Tibial nerve (tissue), 4 donors: Measurements from ENCODE around the gene CDK3. TPM values are rescaled to one million over a fixed set of nuclear protein-coding genes. Genes with fewer than 3 reads are reported as not detected.

ENCODE experiments used
- DNase-seq, 2 donors: peaks; one replicate each; pipeline ENCODE4 v3.0.0-alpha.2; 2019; ENCODE audit warnings: low spot score in 2 of 2
- H3K27ac ChIP-seq, 4 donors: fragments of 200-600 bp; sonication (generic) in 3 of 4; one replicate each; pipeline ENCODE4 v1.5.1; 2017 to 2019; ENCODE audit warnings: mild to moderate bottlenecking in 1 of 4
- H3K27me3 ChIP-seq, 2 donors: fragments of 200-600 bp; sonication (generic) in 1 of 2; one replicate each; pipeline versions ENCODE4 v1.5.1 to v1.6.0; 2017 to 2019
- H3K36me3 ChIP-seq, 3 donors: fragments of 200-600 bp; sonication (generic); one replicate each; pipeline ENCODE4 v1.5.1; 2018 to 2019
- H3K4me1 ChIP-seq, 4 donors: fragments of 200-600 bp; sonication (generic) in 3 of 4; one replicate each; pipeline ENCODE4 v1.5.1; 2017 to 2019
- H3K4me3 ChIP-seq, 4 donors: fragments of 200-600 bp; sonication (generic) in 3 of 4; one replicate each; pipeline ENCODE4 v1.5.1; 2017 to 2019; ENCODE audit warnings: mild to moderate bottlenecking in 1 of 4, moderate library complexity in 1 of 4
- H3K9me3 ChIP-seq, 4 donors: fragments of 200-600 bp; sonication (generic) in 3 of 4; one replicate each; pipeline ENCODE4 v1.5.1; 2017 to 2019
- CTCF ChIP-seq, 5 experiments: fragments of 200-600 bp in 3 of 5; fragments of 450-650 bp in 2 of 5; sonication (generic) in 3 of 5; IDR thresholded peaks; one replicate each; pipeline ENCODE4 v1.5.1; 2016 to 2019; ENCODE audit warnings: antibody characterized with exemption in 5 of 5, mild to moderate bottlenecking in 3 of 5, moderate library complexity in 2 of 5
- EP300 ChIP-seq, 2 donors: sonication (generic); formaldehyde crosslinking; IDR thresholded peaks; one replicate each; pipeline ENCODE4 v1.6.1; 2017; ENCODE audit warnings: antibody characterized with exemption in 2 of 2, mild to moderate bottlenecking in 1 of 2
- POLR2A ChIP-seq, 2 donors: fragments of 450-650 bp; IDR thresholded peaks; one replicate each; pipeline ENCODE4 v1.6.1; 2017; ENCODE audit warnings: antibody characterized with exemption in 2 of 2, mild to moderate bottlenecking in 2 of 2, moderate library complexity in 2 of 2
- WGBS, 2 donors: methylation state at CpG; one replicate each; pipeline ENCODE4 v1.1.5; 2018; 5-methylcytosine and 5-hydroxymethylcytosine counted together
- total RNA-seq, 4 donors: library from RNA; depleted of rRNA; stranded (reverse); fragments of >200 nt; gene quantifications; one replicate each; pipeline ENCODE4 v1.1.0, GENCODE V29; 2016

CDK3 gene
- total RNA-seq, 4 donors from 2014 or later, result 3.8 to 12.3 (median 5.9) TPM

- 89 to 90% methylated on average over 12 of the region's 12 CpGs for WGBS, 2 donors
- no peaks in the 10 kb centered on the region for H3K36me3 ChIP-seq
- peaks cover 0 to 26% of the 10 kb centered on the region in 2 donors for H3K27me3 ChIP-seq
- H3K4me3 ChIP-seq, result no peak overlapping the region
- DNase-seq, result no peak
- TF ChIP-seq CTCF (IDR thresholded peaks at IDR 0.05) (no peak), POLR2A (IDR thresholded peaks at IDR 0.05) (no peak), EP300 (IDR thresholded peaks at IDR 0.05) (no peak)
- peaks cover 0 to 3% (median 0%) of the 10 kb centered on the region in 4 donors for H3K4me1 ChIP-seq
- H3K27ac ChIP-seq, result no peak overlapping the region
- H3K9me3 ChIP-seq, result no peaks in the 10 kb centered on the region
These were observed 24.6 kb downstream of the CDK3 start for GRCh38 chr17:76025294-76025693.

- Histone ChIP-seq H3K4me1 (peaks cover 0 to 3% (median 0%) of the 10 kb centered on the region in 4 donors), H3K27ac (peak overlapping the region in 1 of 4 donors; percentile 19), H3K27me3 (peaks cover 0 to 17% of the 10 kb centered on the region in 2 donors), H3K4me3 (peak overlapping the region in 1 of 4 donors; percentile 15), H3K36me3 (no peaks in the 10 kb centered on the region), H3K9me3 (no peaks in the 10 kb centered on the region)
- TF ChIP-seq CTCF (IDR thresholded peaks at IDR 0.05) (no peak), POLR2A (IDR thresholded peaks at IDR 0.05) (no peak), EP300 (IDR thresholded peaks at IDR 0.05) (no peak)
- DNase-seq, result no peak
- 40 to 71% methylated on average over 1 to 2 of the region's 15 CpGs for WGBS, 2 donors
These were observed 26.1 kb downstream of the CDK3 start for GRCh38 chr17:76026714-76027158.

- Histone ChIP-seq H3K36me3 (no peaks in the 10 kb centered on the region), H3K4me3 (peak within 1 kb of the TSS in 1 of 4 donors; percentile 15), H3K9me3 (no peaks in the 10 kb centered on the region), H3K4me1 (peaks cover 0 to 3% (median 0%) of the 10 kb centered on the region in 4 donors), H3K27me3 (peaks cover 0 to 11% of the 10 kb centered on the region in 2 donors), H3K27ac (peak within 1 kb of the TSS in 1 of 4 donors; percentile 19)
- TF ChIP-seq POLR2A (IDR thresholded peaks at IDR 0.05) (no peak), CTCF (IDR thresholded peaks at IDR 0.05) (no peak), EP300 (IDR thresholded peaks at IDR 0.05) (no peak)
- DNase-seq, result no peak
- 72 to 78% methylated on average over 9 to 12 of the region's 24 CpGs for WGBS, 2 donors
These were observed 26.6 kb downstream of the CDK3 start, which contains the start of gene EVPL for GRCh38 chr17:76027159-76027839. Gene EVPL (minus strand): TSS chr17:76027306. CDS start chr17:76027198, 108 bp downstream.

DNA sequence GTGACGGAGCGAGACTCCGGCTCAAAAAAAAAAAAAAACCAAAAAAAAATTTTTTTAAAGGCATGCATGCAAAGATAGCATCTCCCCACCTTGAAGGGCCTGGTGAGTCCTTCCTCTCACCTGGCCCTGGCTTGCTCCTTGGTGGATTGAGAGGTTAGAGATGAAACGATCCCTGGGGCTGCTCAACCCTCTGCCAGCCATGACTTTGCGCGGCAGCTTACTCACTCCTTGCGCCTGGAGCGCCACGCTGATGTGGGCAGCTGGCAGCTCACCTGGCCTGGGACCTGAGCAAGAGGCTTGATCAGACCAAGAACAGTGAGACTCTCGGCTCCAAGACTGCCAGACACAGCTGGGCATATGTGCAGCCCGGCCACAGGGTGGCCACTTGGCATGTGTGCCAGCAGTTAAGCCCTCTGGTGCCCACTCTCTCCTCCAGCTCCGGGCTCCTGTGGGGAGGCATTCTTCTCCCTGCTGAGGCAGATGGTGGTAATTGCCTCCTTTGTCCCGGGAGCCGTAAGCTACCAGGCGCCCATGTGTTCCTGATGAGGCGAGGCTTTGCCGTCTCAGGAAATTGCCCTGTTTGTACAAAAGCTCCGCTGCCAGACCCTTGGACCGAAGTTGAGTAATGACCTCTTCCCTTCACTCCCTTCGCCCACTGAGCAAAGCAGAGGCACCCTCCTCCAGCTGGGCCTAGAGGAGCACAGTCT is 31.6 kb downstream of the CDK3 start:
- DNase-seq, result no peak
- H3K36me3 ChIP-seq, result no peaks in the 10 kb centered on the region
- H3K4me3 ChIP-seq, result no peak overlapping the region
- no peaks in the 10 kb centered on the region for H3K9me3 ChIP-seq
- no peak overlapping the region for H3K27ac ChIP-seq
- 64 to 68% methylated on average over 20 of the region's 20 CpGs for WGBS, 2 donors
- peaks cover 0 to 3% of the 10 kb centered on the region in 2 donors for H3K27me3 ChIP-seq
- H3K4me1 ChIP-seq, result peaks cover 0 to 7% (median 0%) of the 10 kb centered on the region in 4 donors
- TF ChIP-seq POLR2A (IDR thresholded peaks at IDR 0.05) (no peak), CTCF (IDR thresholded peaks at IDR 0.05) (no peak), EP300 (IDR thresholded peaks at IDR 0.05) (no peak)

DNA sequence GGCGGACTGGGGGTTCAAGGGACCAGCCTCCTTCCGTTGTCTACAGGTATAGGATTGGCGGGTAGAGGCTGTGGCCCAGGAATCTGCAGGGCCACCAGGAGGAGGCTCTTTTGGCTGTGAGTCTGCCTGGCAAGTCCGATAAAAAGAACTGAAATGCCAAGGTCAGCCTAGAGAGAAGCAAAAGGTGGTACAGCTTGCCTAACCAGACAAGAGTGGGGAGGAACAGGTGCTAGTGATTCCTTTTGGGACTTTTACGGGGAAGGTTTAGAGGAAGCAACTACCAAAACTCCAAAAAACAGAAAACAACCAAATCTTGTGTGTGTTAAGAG is 32.1 kb downstream of the CDK3 start:
- H3K27me3 ChIP-seq, result peaks cover 0 to 3% of the 10 kb centered on the region in 2 donors
- 80 to 88% methylated on average over 5 of the region's 5 CpGs for WGBS, 2 donors
- H3K36me3 ChIP-seq, result no peaks in the 10 kb centered on the region
- no peak for DNase-seq
- no peak for TF ChIP-seq CTCF (IDR thresholded peaks at IDR 0.05)
- no peak for TF ChIP-seq EP300 (IDR thresholded peaks at IDR 0.05)
- TF ChIP-seq POLR2A (IDR thresholded peaks at IDR 0.05), result no peak
- no peak overlapping the region for H3K4me3 ChIP-seq
- no peak overlapping the region for H3K27ac ChIP-seq
- H3K4me1 ChIP-seq, result peaks cover 0 to 7% (median 0%) of the 10 kb centered on the region in 4 donors
- no peaks in the 10 kb centered on the region for H3K9me3 ChIP-seq
